KMS-11 (cell line): ENCODE measurements around the gene CCKAR.

ENCODE experiments used
- H2AFZ ChIP-seq: fragments of 200-600 bp; sonication (generic); 2 replicates; pipeline ENCODE4 v1.6.1; 2016; ENCODE audit warnings: antibody characterized with exemption, mixed run types, low read depth
- H3K27ac ChIP-seq: fragments of 200-600 bp; sonication (generic); 2 replicates; pipeline ENCODE4 v1.6.1; 2016; ENCODE audit warnings: mild to moderate bottlenecking, mixed run types
- H3K27me3 ChIP-seq: fragments of 200-600 bp; sonication (generic); 2 replicates; pipeline ENCODE4 v1.6.1; 2017; ENCODE audit warnings: mild to moderate bottlenecking, low read depth, mixed run types, moderate library complexity; ENCODE audit not compliant: insufficient read depth
- H3K36me3 ChIP-seq: fragments of 200-600 bp; sonication (generic); 2 replicates; pipeline ENCODE4 v1.6.1; 2017; ENCODE audit warnings: mild to moderate bottlenecking, mixed run types; ENCODE audit not compliant: insufficient read depth
- H3K4me1 ChIP-seq: fragments of 200-600 bp; sonication (generic); 2 replicates; pipeline ENCODE4 v1.6.1; 2016; ENCODE audit warnings: mild to moderate bottlenecking, low read depth, mixed run types; ENCODE audit not compliant: poor library complexity, severe bottlenecking
- H3K4me2 ChIP-seq: fragments of 200-600 bp; sonication (generic); 2 replicates; pipeline ENCODE4 v1.7.0; 2016; ENCODE audit warnings: mild to moderate bottlenecking, mixed run types
- H3K4me3 ChIP-seq: fragments of 200-600 bp; sonication (generic); IDR thresholded peaks from 2 replicates; pipeline ENCODE4 v1.6.1; 2017; ENCODE audit warnings: low read depth, low read length, mixed read lengths; ENCODE audit not compliant: insufficient read depth
- H3K79me2 ChIP-seq: fragments of 200-600 bp; sonication (generic); 2 replicates; pipeline ENCODE4 v1.6.1; 2016; ENCODE audit warnings: low read depth, mixed run types; ENCODE audit not compliant: insufficient read depth
- H3K9ac ChIP-seq: fragments of 200-600 bp; sonication (generic); 2 replicates; pipeline ENCODE4 v1.6.1; 2016; ENCODE audit warnings: mild to moderate bottlenecking, mixed run types
- H4K20me1 ChIP-seq: fragments of 200-600 bp; sonication (generic); 2 replicates; pipeline ENCODE4 v1.6.1; 2016; ENCODE audit warnings: mild to moderate bottlenecking, mixed run types; ENCODE audit not compliant: insufficient read depth
- CTCF ChIP-seq: fragments of 200-600 bp; sonication (generic); conservative IDR thresholded peaks from 2 replicates; pipeline ENCODE4 v1.6.1; 2017; ENCODE audit warnings: low read depth, mild to moderate bottlenecking, antibody characterized with exemption, low read length, moderate library complexity, mixed read lengths

CCKAR gene

GRCh38 chr4:26455571-26455970 lies 34.7 kb downstream of the CCKAR start:
- no peak overlapping the region for H3K4me2 ChIP-seq
- H3K9ac ChIP-seq, result no peak overlapping the region
- H3K27me3 ChIP-seq, result no peaks in the 10 kb centered on the region
- no peaks in the 10 kb centered on the region for H3K36me3 ChIP-seq
- H3K4me3 ChIP-seq, result no peak overlapping the region
- H4K20me1 ChIP-seq, result no peaks in the 10 kb centered on the region
- no peak for TF ChIP-seq CTCF
- H2AFZ ChIP-seq, result no peak overlapping the region
- H3K79me2 ChIP-seq, result no peaks in the 10 kb centered on the region
- no peaks in the 10 kb centered on the region for H3K4me1 ChIP-seq
- no peak overlapping the region for H3K27ac ChIP-seq

- Histone ChIP-seq H3K4me2 (no peak overlapping the region), H3K27me3 (no peaks in the 10 kb centered on the region), H3K4me3 (no peak overlapping the region), H3K4me1 (no peaks in the 10 kb centered on the region), H3K36me3 (no peaks in the 10 kb centered on the region), H3K27ac (no peak overlapping the region), H3K79me2 (no peaks in the 10 kb centered on the region), H3K9ac (no peak overlapping the region), H4K20me1 (no peaks in the 10 kb centered on the region), H2AFZ (no peak overlapping the region)
- TF ChIP-seq CTCF, result no peak
Observed at GRCh38 chr4:26454961-26455360, 35.3 kb downstream of the CCKAR start.

GRCh38 chr4:26452565-26453531 lies 37.4 kb downstream of the CCKAR start:
- Histone ChIP-seq H3K27ac (no peak overlapping the region), H2AFZ (no peak overlapping the region), H3K36me3 (no peaks in the 10 kb centered on the region), H3K4me1 (no peaks in the 10 kb centered on the region), H3K79me2 (no peaks in the 10 kb centered on the region), H3K27me3 (no peaks in the 10 kb centered on the region), H3K4me3 (no peak overlapping the region), H4K20me1 (no peaks in the 10 kb centered on the region), H3K9ac (no peak overlapping the region), H3K4me2 (no peak overlapping the region)
- TF ChIP-seq CTCF, result no peak

- no peak overlapping the region for H2AFZ ChIP-seq
- no peak overlapping the region for H3K4me3 ChIP-seq
- H4K20me1 ChIP-seq, result no peaks in the 10 kb centered on the region
- H3K4me1 ChIP-seq, result no peaks in the 10 kb centered on the region
- H3K27me3 ChIP-seq, result no peaks in the 10 kb centered on the region
- no peaks in the 10 kb centered on the region for H3K36me3 ChIP-seq
- no peak overlapping the region for H3K4me2 ChIP-seq
- H3K9ac ChIP-seq, result no peak overlapping the region
- no peaks in the 10 kb centered on the region for H3K79me2 ChIP-seq
- TF ChIP-seq CTCF, result no peak
- no peak overlapping the region for H3K27ac ChIP-seq
Observed at GRCh38 chr4:26451597-26451996, 38.7 kb downstream of the CCKAR start.
